ENCODE data around the gene ZNF804B. TPM values are rescaled to one million over a fixed set of nuclear protein-coding genes. Genes with fewer than 3 reads are reported as not detected.

ZNF804B gene
- total RNA-seq, 2 donors from 2014 or later: not detected

GRCh38 chr7:89265631-89266030 is 506.1 kb downstream of the ZNF804B start:
- H3K4me3 ChIP-seq: no peak overlapping the region
- H3K27me3 ChIP-seq (replicated peaks; ENCODE audit: insufficient read depth): no peaks in the 10 kb centered on the region
- no peak for ATAC-seq (ENCODE audit: insufficient number of reproducible peaks, low FRiP score, low read depth)
- TF ChIP-seq CTCF (IDR thresholded peaks at IDR 0.05): no peak
- H3K27ac ChIP-seq: no peak overlapping the region
- no peaks in the 10 kb centered on the region for H3K4me1 ChIP-seq (ENCODE audit: control insufficient read depth in 1 of 2, low read depth in 2 of 2)
- no peaks in the 10 kb centered on the region for H3K9me3 ChIP-seq
- H3K36me3 ChIP-seq: no peaks in the 10 kb centered on the region
- DNase-seq (ENCODE audit: low spot score): no peak

- no peaks in the 10 kb centered on the region for H3K36me3 ChIP-seq
- ATAC-seq (ENCODE audit: insufficient number of reproducible peaks, low FRiP score, low read depth): no peak
- no peak for TF ChIP-seq CTCF (IDR thresholded peaks at IDR 0.05)
- H3K27ac ChIP-seq: no peak overlapping the region
- H3K27me3 ChIP-seq (replicated peaks; ENCODE audit: insufficient read depth): no peaks in the 10 kb centered on the region
- no peaks in the 10 kb centered on the region for H3K4me1 ChIP-seq (ENCODE audit: control insufficient read depth in 1 of 2, low read depth in 2 of 2)
- DNase-seq (ENCODE audit: low spot score): no peak
- no peaks in the 10 kb centered on the region for H3K9me3 ChIP-seq
- no peak overlapping the region for H3K4me3 ChIP-seq
Observed at GRCh38 chr7:89283302-89283701, 523.8 kb downstream of the ZNF804B start.

DNA sequence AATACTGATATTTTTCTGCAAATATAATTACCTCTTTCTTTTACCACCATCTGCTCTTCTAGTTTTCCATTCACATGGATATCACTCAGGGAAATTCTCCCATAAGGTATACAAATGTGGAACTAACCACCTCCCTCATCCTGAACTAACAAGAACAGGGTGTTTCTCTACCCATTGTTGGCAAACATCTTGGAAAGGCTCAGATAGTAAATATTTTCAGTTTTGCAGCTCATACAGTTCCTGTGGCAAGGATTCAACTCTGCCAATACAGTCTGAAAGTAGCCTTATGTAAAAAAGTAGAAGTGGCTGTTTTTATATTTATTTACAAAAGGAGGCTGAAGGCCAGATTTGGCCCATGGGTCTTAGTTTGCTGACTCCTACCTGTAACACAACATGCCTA is 549.0 kb downstream of the ZNF804B start:
- TF ChIP-seq CTCF (IDR thresholded peaks at IDR 0.05): no peak
- H3K27ac ChIP-seq: no peak overlapping the region
- no peak for DNase-seq (ENCODE audit: low spot score)
- H3K9me3 ChIP-seq: no peaks in the 10 kb centered on the region
- no peaks in the 10 kb centered on the region for H3K4me1 ChIP-seq (ENCODE audit: control insufficient read depth in 1 of 2, low read depth in 2 of 2)
- no peak overlapping the region for H3K4me3 ChIP-seq
- no peak for ATAC-seq (ENCODE audit: insufficient number of reproducible peaks, low FRiP score, low read depth)
- no peaks in the 10 kb centered on the region for H3K27me3 ChIP-seq (replicated peaks; ENCODE audit: insufficient read depth)
- H3K36me3 ChIP-seq: no peaks in the 10 kb centered on the region

DNA sequence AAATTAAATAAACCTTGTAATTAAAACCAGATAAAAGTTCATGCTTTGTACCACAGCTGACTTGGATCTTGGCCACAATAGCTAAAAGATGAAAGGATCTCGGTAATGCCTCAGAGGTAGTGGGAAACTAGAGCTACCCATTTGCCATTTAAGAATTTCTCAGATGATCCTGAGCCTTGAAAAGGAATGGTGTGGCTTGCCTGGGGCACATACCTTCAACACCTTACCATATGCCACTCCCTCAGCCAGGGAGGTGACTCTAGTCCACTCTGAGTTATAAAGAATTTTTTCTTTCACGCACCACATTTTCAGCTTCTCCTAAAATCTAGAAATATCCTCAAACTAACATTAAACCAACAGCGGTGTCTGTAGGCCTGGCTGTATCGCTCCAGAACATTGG is 552.4 kb downstream of the ZNF804B start:
- Histone ChIP-seq H3K27me3 (replicated peaks; ENCODE audit: insufficient read depth) (no peaks in the 10 kb centered on the region), H3K9me3 (no peaks in the 10 kb centered on the region), H3K36me3 (no peaks in the 10 kb centered on the region), H3K4me3 (no peak overlapping the region), H3K4me1 (ENCODE audit: control insufficient read depth in 1 of 2, low read depth in 2 of 2) (no peaks in the 10 kb centered on the region), H3K27ac (no peak overlapping the region)
- no peak for TF ChIP-seq CTCF (IDR thresholded peaks at IDR 0.05)
- no peak for ATAC-seq (ENCODE audit: insufficient number of reproducible peaks, low FRiP score, low read depth)
- no peak for DNase-seq (ENCODE audit: low spot score)

DNA sequence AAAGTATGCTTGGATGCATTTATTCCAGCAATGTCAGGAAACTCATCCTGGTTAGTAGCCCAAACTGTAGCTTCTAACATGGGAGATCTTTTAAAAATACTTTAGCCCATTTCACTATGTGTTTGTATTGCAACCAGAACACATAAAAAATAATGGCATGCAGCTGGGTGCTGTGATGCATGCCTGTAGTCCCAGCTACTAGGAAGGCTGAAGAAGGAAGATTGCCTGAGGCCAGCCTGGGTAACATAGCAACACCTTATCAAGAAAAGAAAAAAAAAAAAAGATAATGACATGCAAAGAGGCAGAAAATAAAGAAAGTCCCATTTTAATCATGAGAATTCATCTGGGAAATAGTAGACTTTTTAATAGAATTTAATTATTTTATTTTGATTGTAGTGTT is 553.1 kb downstream of the ZNF804B start:
- Histone ChIP-seq H3K4me1 (ENCODE audit: control insufficient read depth in 1 of 2, low read depth in 2 of 2) (no peaks in the 10 kb centered on the region), H3K4me3 (no peak overlapping the region), H3K36me3 (no peaks in the 10 kb centered on the region), H3K27ac (no peak overlapping the region), H3K27me3 (replicated peaks; ENCODE audit: insufficient read depth) (no peaks in the 10 kb centered on the region), H3K9me3 (no peaks in the 10 kb centered on the region)
- DNase-seq (ENCODE audit: low spot score) (no peak), ATAC-seq (ENCODE audit: insufficient number of reproducible peaks, low FRiP score, low read depth) (no peak)
- no peak for TF ChIP-seq CTCF (IDR thresholded peaks at IDR 0.05)

Measured in thoracic aorta (tissue), 2 donors.